HG03457 (cell line): ENCODE data around the gene FAT2.
"Not testable (repeated sequence)": the region's sequence is repeated elsewhere in the genome, so short reads cannot be mapped to it uniquely, and the experiment has no call there.

Experiments
- ATAC-seq: cut with Tn5 transposase; IDR thresholded peaks from one replicate; pipeline ENCODE4 v1.9.1; 2021; ENCODE audit warnings: moderate number of reproducible peaks; ENCODE audit not compliant: unreplicated experiment

Gene FAT2

GRCh38 chr5:151615431-151615830 lies 24.3 kb upstream of the FAT2 start:
- ATAC-seq, result no peak

DNA sequence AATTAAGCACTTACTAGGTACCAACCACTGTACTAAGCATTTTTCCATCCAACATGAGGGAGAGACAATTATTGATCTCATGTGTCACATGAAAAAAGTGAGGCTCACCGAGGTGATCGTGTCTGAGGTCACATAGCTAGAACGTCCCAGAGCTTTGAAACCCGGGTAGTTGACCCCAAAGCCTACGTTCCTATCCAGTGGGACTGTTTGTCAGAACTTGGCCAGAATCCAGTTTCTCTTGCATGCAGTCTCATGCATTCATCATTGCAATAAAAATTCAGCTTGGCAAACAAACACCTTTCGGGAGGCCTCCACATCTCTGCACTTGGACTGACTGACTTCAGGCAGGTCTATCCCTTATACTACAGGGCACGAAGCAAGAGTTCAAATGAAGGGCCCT lies 23.4 kb upstream of the FAT2 start:
- no peak for ATAC-seq

DNA sequence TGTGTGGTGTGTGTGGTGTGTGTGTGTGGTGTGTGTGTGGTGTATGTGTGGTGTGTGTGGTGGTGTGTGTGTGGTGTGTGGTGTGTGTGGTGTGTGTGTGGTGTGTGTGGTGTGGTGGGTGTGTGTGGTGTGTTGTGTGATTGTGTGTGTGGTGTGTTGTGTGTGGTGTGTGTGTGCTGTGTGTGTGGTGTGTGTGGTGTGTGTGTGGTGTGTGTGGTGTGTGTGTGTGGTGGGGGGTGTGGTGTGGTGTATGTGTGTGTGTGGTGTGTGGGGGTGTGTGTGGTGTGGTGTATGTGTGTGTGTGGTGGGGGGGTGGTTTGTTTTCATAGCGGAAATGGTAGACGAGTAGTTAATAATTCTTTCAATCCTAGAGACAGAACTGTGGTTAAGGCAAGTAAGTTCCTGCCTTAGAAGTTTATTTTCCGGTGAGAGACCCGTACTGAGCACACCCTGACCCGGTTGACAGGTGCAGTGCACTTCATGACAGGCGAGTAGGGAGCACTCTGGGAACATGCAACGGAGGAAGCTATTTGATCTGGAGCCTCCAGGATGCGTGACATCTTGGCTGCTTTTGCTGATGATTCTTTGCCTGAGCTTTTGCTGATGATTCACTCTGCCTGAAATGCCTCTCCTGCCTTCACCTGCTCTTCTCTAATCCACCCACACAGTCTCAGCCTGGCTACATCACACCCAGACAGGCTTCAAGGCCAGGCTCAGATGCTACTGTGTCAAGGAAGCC lies 21.7 kb upstream of the FAT2 start:
- ATAC-seq, result peak; percentile 86

GRCh38 chr5:151611127-151611775 lies 20.1 kb upstream of the FAT2 start:
- no peak for ATAC-seq

DNA sequence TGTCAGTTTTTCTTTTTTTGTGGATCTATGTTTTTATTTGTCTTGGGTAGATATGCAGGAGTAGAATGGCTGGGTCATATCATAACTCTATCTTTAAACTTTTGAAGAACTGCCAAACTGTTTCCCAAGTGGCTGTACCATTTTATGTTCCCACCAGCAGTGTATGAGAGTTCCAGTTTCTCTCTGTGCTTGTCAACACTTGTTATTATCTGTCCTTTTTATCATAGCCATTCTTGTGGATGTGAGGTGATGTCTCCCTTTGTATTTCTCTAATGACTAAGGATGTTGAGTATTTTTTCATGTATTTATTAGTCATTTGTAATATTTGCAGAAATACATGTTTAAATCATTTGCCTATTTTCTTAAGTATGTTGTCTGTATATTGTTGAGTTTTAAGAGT lies 17.4 kb upstream of the FAT2 start:
- no peak for ATAC-seq

DNA sequence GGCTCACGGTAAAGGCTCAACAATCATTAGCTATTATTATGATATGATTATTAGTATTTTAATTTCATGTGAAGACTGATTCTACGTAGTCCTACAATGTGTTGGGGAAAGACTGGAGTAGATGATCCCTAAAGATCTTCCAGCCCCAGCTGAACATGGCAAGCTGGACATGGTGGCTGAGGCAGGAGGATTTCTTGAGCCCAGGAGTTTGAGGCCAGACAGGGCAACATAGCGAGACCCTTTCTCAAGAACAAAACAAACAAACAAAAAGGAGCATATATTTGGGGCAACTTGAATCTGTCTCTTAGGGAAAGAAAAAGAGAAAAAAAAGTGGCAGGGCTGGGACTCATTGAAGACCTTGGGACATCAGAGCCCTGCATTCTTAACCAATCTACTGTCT lies 16.2 kb upstream of the FAT2 start:
- ATAC-seq, result no peak

DNA sequence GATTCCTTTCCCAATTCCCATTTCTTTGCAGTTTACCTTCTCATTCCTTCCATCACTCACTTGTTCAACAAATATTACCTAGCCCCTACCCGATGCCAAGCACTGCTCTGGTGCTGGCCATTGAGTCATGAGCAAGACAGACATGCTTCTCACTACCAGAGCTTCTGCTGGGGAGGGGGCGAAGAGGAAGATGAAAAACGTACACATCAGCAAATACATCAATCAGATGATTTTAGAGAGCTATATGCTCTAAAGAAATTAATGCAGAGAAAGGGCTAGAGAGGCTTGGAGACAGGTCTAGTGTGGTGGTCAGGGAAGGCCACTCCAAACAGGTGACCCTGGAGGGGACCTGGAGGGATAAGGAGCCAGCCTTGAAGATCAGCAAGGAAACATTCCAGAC lies 14.4 kb upstream of the FAT2 start:
- ATAC-seq, result no peak

DNA sequence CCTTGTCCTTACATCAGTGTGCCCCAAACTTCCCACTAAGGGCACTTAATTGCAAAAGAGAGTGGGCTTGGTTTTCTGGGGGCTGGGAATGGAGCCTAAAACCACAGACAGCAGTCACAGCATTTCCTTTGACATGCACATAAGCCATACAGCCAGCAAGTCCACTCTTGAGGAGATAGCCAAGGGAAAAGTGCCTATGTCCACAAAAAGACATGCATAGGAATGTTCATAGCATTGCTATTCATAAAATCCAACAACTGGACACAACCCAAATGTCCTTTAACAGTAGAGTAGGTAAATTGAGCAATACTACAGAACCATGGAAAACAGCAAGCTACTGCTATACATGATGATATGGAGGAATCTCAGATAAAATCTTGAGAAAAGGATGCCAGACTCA lies 11.7 kb upstream of the FAT2 start:
- ATAC-seq, result no peak

- no peak for ATAC-seq
These were observed 10.3 kb upstream of the FAT2 start for GRCh38 chr5:151601391-151601790.

- ATAC-seq, result no peak
These were observed 9.0 kb upstream of the FAT2 start for GRCh38 chr5:151600069-151600665.

- no peak for ATAC-seq
These were observed 7.9 kb upstream of the FAT2 start for GRCh38 chr5:151598984-151599383.

- ATAC-seq, result no peak
These were observed 7.4 kb upstream of the FAT2 start for GRCh38 chr5:151598549-151598948.

GRCh38 chr5:151597749-151598148 lies 6.6 kb upstream of the FAT2 start:
- no peak for ATAC-seq

DNA sequence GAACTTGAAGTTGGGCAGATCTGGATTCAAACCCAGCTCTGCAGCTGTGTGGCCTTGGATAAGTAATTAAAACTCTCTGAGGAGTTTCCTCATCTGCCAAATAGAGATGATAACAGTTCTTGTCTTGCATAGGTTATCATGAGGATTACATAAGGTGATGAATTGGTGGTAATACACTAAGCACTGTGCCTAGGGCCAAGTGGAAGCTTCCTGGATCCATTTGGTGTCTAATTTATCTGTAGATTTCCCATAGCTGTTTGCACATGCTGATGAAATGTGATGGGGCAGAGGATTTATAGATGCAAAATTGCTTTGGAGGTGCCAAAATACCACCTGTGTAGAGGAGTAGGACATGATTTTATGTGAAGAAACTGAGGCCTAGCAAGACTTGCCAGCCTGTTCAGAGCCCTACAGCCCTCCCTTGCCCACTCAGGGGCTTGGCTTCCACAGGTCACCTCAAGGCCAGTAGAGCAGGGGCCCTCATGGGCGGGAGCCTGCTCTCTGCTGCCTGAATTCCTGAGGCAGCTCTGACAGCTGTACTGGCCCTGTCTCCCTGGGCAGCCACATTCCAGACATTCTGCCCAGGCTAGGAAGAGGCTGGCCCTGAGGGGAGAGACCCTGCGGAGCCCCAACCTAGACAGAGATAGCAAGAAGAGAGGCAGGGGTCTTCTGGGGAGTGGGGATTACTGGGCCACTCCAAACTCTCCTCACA lies 5.9 kb upstream of the FAT2 start:
- ATAC-seq, result no peak

DNA sequence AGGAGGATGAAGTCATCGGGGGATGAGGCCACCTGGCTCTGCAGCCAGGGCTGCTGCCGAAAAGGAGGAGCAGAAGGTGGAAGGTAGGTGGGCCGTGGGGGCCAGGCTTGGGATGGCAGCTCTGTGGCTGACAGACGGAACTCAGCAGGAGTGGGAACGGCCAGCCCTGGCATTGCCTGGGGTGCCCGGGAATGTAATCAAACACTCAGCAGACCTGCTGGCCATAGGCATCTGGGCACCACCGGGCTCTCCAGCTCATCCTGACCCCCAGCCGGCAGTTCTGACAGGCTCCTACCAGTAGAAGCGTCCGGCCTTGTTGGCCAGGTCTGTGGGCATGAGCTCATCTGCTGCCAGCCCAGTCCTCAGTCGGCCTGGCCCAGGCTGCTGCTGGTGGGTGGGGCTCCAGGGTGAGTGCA lies 4.3 kb upstream of the FAT2 start:
- ATAC-seq, result no peak

GRCh38 chr5:151592855-151593408 lies 1.8 kb upstream of the FAT2 start:
- ATAC-seq, result no peak

GRCh38 chr5:151589878-151590570 lies 1.1 kb downstream of the FAT2 start:
- ATAC-seq, result no peak

DNA sequence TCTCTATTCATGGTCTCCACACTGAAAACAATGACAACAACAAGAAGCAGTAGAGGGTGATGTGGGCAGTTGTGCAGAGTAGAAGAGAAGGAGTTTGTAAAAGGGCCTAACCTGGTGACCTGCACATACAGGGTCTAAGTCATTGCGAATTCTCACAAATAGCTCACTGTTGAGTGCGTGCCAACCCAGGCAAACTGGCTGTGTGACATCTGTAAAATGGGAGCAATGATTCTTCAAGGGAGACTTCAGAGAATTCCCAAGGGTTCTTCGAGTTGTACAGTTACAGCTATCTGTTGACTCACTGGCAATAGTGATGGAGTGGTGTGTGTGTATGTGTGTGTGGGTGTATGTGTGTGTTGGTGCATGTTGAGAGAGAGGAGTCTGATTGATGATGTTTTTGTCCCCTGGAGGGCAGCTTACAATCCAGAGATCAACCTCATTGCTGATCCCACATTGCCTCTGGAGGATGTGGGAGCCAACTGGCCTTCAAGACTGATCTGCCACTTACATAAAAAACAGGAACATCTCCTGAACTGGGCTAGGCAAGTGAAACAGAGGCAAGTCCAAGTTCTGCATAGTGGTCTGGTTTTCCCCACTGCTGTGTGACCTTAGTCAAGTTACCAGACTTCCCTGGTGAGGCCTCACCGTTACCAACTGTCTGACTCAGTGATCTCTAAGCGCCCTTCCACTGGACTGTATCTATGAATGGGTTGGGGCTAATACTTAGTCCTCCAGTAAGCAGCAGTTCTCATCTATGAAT lies 3.2 kb downstream of the FAT2 start:
- no peak for ATAC-seq

- no peak for ATAC-seq
These were observed 5.2 kb downstream of the FAT2 start for GRCh38 chr5:151585970-151586369.

- ATAC-seq, result not testable (repeated sequence)
These were observed 5.8 kb downstream of the FAT2 start for GRCh38 chr5:151585344-151585743.
